Epithelial cell of proximal tubule (primary cell): ENCODE measurements around the gene PAFAH2. TPM values are rescaled to one million over a fixed set of nuclear protein-coding genes. Genes with fewer than 3 reads are reported as not detected.
"Not testable (repeated sequence)": the region's sequence is repeated elsewhere in the genome, so short reads cannot be mapped to it uniquely, and the experiment has no call there.

Experiments
- DNase-seq: peaks from one replicate; pipeline ENCODE4 v3.0.0-alpha.2; 2011; ENCODE audit warnings: low read depth
- H3K4me3 ChIP-seq: 2 replicates; pipeline ENCODE4 v1.5.1; 2011; ENCODE audit warnings: low read depth, mild to moderate bottlenecking, low read length
- total RNA-seq: library from RNA; depleted of rRNA; stranded (reverse); fragments of >200 nt; gene quantifications from 2 replicates; pipeline ENCODE4 v1.2.3, GENCODE V29; 2015
- TF ChIP-seq, protein P1 (sequence below): conservative IDR thresholded peaks from 2 replicates; pipeline ENCODE4 v1.5.1; 2012; ENCODE audit warnings: low read depth, mild to moderate bottlenecking, low read length

PAFAH2 gene
- total RNA-seq, 1 donor from 2014 or later, result 12.0 TPM

DNA sequence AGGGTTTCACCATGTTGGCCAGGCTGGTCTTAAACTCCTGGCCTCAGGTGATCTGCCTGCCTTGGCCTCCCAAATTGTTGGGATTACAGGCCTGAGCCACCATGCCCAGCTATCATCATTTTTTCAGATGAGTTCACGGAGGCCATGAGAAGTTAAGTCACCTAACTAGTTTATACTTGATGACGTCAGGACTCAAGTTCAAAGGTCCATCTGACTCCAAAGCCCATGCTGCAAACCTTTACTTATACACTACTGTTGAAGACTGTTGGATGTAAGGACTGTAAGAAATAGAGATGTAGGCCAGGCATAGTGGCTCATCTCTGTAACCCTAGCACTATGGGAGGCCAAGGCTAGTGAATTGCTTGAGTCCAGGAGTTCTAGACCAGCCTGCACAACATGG is 50.8 kb downstream of the PAFAH2 start:
- DNase-seq, result no peak
- TF ChIP-seq, protein P1, sequence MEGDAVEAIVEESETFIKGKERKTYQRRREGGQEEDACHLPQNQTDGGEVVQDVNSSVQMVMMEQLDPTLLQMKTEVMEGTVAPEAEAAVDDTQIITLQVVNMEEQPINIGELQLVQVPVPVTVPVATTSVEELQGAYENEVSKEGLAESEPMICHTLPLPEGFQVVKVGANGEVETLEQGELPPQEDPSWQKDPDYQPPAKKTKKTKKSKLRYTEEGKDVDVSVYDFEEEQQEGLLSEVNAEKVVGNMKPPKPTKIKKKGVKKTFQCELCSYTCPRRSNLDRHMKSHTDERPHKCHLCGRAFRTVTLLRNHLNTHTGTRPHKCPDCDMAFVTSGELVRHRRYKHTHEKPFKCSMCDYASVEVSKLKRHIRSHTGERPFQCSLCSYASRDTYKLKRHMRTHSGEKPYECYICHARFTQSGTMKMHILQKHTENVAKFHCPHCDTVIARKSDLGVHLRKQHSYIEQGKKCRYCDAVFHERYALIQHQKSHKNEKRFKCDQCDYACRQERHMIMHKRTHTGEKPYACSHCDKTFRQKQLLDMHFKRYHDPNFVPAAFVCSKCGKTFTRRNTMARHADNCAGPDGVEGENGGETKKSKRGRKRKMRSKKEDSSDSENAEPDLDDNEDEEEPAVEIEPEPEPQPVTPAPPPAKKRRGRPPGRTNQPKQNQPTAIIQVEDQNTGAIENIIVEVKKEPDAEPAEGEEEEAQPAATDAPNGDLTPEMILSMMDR, result no peak
- H3K4me3 ChIP-seq, result no peak overlapping the region

GRCh38 chr1:25945761-25946160 is 52.1 kb downstream of the PAFAH2 start:
- no peak for DNase-seq
- TF ChIP-seq, protein P1, result no peak
- no peak overlapping the region for H3K4me3 ChIP-seq

DNA sequence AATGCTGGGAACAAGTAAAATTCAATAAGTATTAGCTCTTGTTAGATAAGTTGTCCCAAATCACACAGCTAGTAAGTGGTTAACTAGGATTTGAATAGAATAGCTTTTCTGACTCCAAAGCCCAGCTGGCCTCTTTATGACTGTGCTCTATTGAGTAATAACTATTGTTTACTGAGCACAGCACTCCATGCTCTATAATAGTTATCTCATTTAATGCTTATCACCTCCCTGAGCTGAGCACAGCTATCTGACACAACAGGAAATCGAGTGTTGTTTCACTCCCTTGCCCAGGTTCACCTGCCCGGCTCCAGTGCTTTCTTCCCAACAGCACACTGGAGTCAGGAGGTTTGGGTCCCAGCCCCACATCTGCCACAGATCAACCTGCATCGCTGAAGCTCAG is 52.9 kb downstream of the PAFAH2 start:
- TF ChIP-seq, protein P1, result no peak
- no peak for DNase-seq
- no peak overlapping the region for H3K4me3 ChIP-seq

- DNase-seq, H3K4me3 ChIP-seq: not testable (repeated sequence)
Observed at GRCh38 chr1:25943511-25943910, 54.4 kb downstream of the PAFAH2 start.

DNA sequence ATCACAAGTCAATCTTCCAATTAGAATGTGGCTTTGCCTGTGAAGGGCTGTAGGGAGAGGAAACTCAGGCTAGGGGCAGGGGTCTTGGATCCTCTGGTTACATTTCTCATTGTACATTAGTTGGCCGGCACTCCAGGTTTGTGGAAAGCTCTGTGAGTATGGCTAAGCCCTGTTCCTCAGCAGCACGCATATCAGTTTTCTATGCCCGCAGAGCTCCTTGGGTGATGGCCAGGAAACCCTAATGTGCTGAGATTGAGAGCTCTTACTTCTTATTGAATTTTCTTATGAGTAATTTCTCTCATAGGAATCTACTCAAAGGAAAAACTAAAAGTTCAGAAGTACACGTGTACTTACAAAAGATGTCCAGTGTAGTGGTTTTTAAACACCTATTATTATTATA is 60.9 kb downstream of the PAFAH2 start:
- TF ChIP-seq, protein P1, result no peak
- no peak for DNase-seq
- no peak overlapping the region for H3K4me3 ChIP-seq

- no peak for DNase-seq
- no peak overlapping the region for H3K4me3 ChIP-seq
- TF ChIP-seq, protein P1, result no peak
Observed at GRCh38 chr1:25933479-25934365, 64.1 kb downstream of the PAFAH2 start.

DNA sequence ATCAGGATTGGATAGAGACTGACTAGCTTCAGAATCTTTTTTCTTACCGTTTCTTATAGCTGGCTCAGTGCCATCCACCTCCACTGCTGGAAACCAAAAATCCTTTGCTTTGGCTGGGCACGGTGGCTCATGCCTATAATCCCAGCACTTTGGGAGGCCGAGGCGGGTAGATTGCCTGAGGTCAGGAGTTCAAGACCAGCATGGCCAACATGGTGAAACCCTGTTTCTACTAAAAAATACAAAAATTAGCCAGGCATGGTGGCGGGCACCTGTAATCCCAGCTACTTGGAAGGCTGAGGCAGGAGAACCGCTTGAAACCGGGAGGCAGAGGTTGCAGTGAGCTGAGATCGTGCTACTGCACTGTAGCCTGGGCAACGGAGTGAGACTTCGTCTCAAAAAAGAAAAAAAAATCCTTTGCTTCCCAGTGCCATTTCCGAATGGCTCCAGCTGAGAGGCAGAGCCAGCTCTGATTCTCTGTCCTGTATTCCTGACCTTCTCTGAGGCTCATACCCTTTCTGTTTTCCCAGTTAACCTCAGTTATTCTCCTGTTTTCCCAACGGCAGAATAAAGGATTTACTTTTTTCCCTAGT is 65.0 kb downstream of the PAFAH2 start:
- H3K4me3 ChIP-seq, DNase-seq: not testable (repeated sequence)

- DNase-seq, result no peak
- TF ChIP-seq, protein P1, result no peak
- no peak overlapping the region for H3K4me3 ChIP-seq
Observed at GRCh38 chr1:25932321-25932720, 65.5 kb downstream of the PAFAH2 start.
